ENCODE results near the gene CEP76. TPM values are rescaled to one million over a fixed set of nuclear protein-coding genes. Genes with fewer than 3 reads are reported as not detected.

Gene CEP76
- total RNA-seq, 3 donors from 2014 or later: 6.4 to 10.1 (median 8.5) TPM

- intact Hi-C loops (cut with DNase I, micrococcal nuclease): loop anchor here (2.0 to 5.0 kb wide), 2 partner anchors 206 to 208 kb away; no protein-coding TSS in a partner anchor
- no peaks in the 10 kb centered on the region for H3K9me3 ChIP-seq
- DNase-seq: no peak
- H3K4me1 ChIP-seq (ENCODE audit: low read depth): no peaks in the 10 kb centered on the region
- no peak for TF ChIP-seq CTCF (IDR thresholded peaks at IDR 0.05)
- no peaks in the 10 kb centered on the region for H3K36me3 ChIP-seq (ENCODE audit: low read depth)
- no peak overlapping the region for H3K4me3 ChIP-seq
- ATAC-seq: no peak
Measured at GRCh38 chr18:12726331-12726730, 23.8 kb upstream of the CEP76 start.

DNA sequence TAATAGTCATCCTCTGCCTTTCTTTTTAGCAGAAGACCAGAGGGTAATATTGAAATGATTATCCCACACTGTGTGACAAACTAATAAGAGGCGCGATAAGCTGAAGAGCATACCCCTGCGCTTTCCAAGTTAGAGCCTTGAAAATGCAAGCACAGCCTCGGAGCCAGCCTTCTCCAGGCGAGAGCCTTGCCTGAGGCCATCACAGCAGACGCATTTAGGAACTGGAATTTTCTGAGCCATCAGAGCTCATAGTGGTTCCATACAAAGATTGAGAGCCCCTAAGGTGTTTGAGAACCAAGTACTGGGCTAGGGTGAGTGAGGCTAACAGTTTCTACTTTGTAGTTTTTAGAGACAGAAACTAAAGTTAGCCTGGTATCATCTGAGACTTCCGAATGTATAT lies 20.2 kb upstream of the CEP76 start:
- H3K36me3 ChIP-seq (ENCODE audit: low read depth): no peaks in the 10 kb centered on the region
- DNase-seq: no peak
- no peaks in the 10 kb centered on the region for H3K4me1 ChIP-seq (ENCODE audit: low read depth)
- intact Hi-C loops (cut with DNase I, micrococcal nuclease): no loop called here
- no peak for ATAC-seq
- H3K9me3 ChIP-seq: no peaks in the 10 kb centered on the region
- no peak for TF ChIP-seq CTCF (IDR thresholded peaks at IDR 0.05)
- H3K4me3 ChIP-seq: no peak overlapping the region

DNA sequence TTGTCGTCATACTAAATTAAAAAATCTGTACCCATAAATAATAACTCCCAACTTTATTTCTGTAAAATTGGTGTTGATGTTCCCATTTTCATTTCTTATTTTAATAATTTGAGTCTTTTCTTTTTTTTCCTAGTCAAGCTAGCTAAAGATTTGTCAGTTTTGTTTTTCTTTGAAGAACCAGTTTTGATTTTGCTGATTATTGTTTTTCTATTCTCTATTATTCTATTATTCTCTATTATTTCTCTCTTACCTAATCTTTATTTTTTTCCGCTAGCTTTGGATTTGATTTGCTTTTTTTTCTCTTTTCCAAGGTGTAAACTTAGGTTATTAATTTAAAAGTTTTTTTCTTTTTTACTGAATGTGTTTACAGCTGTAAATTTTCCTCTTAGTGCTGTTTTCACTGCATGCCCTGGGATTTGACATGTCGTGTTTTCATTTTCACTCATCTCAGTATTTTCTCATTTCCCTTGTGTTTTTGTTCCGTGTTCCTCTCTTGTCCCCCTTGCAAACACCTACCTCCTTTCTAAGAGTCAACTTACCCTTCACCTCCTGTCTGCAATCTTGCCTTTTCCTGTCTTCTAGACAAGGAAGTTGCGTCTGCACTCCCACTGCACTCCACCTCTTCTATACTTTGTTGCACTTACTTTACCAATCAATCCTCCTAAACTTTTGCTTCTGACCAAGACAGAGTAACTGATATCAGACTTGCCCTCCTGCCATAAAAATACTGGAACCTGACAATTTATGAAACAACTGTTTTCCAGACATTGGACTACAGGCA lies 19.2 kb upstream of the CEP76 start:
- DNase-seq (no peak), ATAC-seq (no peak)
- Histone ChIP-seq H3K9me3 (no peaks in the 10 kb centered on the region), H3K4me3 (no peak overlapping the region), H3K4me1 (ENCODE audit: low read depth) (no peaks in the 10 kb centered on the region), H3K36me3 (ENCODE audit: low read depth) (no peaks in the 10 kb centered on the region)
- intact Hi-C loops (cut with DNase I, micrococcal nuclease): no loop called here
- TF ChIP-seq CTCF (IDR thresholded peaks at IDR 0.05): no peak

- peaks cover 8% of the 10 kb centered on the region for H3K36me3 ChIP-seq (ENCODE audit: low read depth)
- no peak for TF ChIP-seq CTCF (IDR thresholded peaks at IDR 0.05)
Measured at GRCh38 chr18:12711446-12711845, 8.9 kb upstream of the CEP76 start.

GRCh38 chr18:12703664-12704063 lies 1.1 kb upstream of the CEP76 start:
- intact Hi-C loops (cut with DNase I, micrococcal nuclease): no loop called here
- H3K9me3 ChIP-seq: no peaks in the 10 kb centered on the region
- DNase-seq (no peak), ATAC-seq (no peak)
- peak overlapping the region; percentile 84 for H3K4me3 ChIP-seq
- H3K4me1 ChIP-seq (ENCODE audit: low read depth): peaks cover 17% of the 10 kb centered on the region
- TF ChIP-seq CTCF (IDR thresholded peaks at IDR 0.05): no peak
- H3K36me3 ChIP-seq (ENCODE audit: low read depth): peaks cover 8% of the 10 kb centered on the region

More at GRCh38 chr18:12711446-12711845, 8.9 kb upstream of the CEP76 start:
- ATAC-seq (no peak), DNase-seq (no peak)
- intact Hi-C loops (cut with DNase I, micrococcal nuclease): no loop called here
- Histone ChIP-seq H3K4me3 (no peak overlapping the region), H3K9me3 (no peaks in the 10 kb centered on the region), H3K4me1 (ENCODE audit: low read depth) (no peaks in the 10 kb centered on the region)
